ENCODE results near the gene LAMC3.

DNA sequence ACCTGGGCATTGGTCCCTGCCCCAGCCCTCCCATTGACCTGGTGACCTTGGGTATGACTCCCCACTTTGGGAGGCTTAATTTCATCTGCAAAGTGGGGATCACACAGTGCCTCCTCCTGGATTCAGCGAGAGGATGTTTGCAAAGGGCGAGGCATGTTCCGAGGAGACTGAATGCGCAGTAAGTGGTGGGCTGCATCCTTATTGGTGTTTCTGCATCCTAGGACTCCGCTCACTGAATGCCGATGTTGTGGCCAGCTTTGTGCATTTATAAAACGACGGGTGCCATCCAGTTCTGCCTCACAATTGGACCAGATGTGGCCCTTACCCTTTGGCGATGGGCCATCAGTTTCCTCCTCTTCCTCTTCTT is 63.9 kb downstream of the LAMC3 start:
- TF ChIP-seq, protein P1, sequence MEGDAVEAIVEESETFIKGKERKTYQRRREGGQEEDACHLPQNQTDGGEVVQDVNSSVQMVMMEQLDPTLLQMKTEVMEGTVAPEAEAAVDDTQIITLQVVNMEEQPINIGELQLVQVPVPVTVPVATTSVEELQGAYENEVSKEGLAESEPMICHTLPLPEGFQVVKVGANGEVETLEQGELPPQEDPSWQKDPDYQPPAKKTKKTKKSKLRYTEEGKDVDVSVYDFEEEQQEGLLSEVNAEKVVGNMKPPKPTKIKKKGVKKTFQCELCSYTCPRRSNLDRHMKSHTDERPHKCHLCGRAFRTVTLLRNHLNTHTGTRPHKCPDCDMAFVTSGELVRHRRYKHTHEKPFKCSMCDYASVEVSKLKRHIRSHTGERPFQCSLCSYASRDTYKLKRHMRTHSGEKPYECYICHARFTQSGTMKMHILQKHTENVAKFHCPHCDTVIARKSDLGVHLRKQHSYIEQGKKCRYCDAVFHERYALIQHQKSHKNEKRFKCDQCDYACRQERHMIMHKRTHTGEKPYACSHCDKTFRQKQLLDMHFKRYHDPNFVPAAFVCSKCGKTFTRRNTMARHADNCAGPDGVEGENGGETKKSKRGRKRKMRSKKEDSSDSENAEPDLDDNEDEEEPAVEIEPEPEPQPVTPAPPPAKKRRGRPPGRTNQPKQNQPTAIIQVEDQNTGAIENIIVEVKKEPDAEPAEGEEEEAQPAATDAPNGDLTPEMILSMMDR (conservative IDR thresholded peaks at IDR 0.05; ENCODE audit: low read depth, low read length), result no peak
- no peak for TF ChIP-seq EZH2 (IDR thresholded peaks at IDR 0.05; ENCODE audit: borderline replicate concordance, low read depth, low read length, poor library complexity, severe bottlenecking)

All from A673 (cell line).